Testis (tissue), 3 donors: ENCODE data around the gene ADGRB3. TPM values are rescaled to one million over a fixed set of nuclear protein-coding genes. Genes with fewer than 3 reads are reported as not detected.

Experiments
- DNase-seq: peaks from one replicate; pipeline ENCODE4 v3.0.0-alpha.2; 2019
- H3K27ac ChIP-seq, 2 donors: fragments of 200-600 bp; sonication (generic); one replicate each; pipeline ENCODE4 v1.5.1; 2019
- H3K27me3 ChIP-seq: fragments of 200-600 bp; sonication (generic); one replicate; pipeline ENCODE4 v1.5.1; 2019
- H3K36me3 ChIP-seq: fragments of 200-600 bp; sonication (generic); one replicate; pipeline ENCODE4 v1.5.1; 2017; ENCODE audit warnings: low read depth; ENCODE audit errors: missing control alignments
- H3K4me1 ChIP-seq: fragments of 200-600 bp; sonication (generic); one replicate; pipeline ENCODE4 v1.5.1; 2019
- H3K4me3 ChIP-seq, 2 donors: fragments of 200-600 bp; sonication (generic); one replicate each; pipeline ENCODE4 v1.5.1; 2017 to 2019
- H3K9me3 ChIP-seq: fragments of 200-600 bp; sonication (generic); one replicate; pipeline ENCODE4 v1.5.1; 2017
- POLR2A ChIP-seq: fragments of 450-650 bp; IDR thresholded peaks from one replicate; pipeline ENCODE4 v1.6.1; 2017; ENCODE audit warnings: antibody characterized with exemption, mild to moderate bottlenecking, moderate library complexity
- WGBS, 2 donors: methylation state at CpG; one replicate each; pipeline ENCODE4 v1.1.5; 2018; 5-methylcytosine and 5-hydroxymethylcytosine counted together
- intact Hi-C: fragments of 100-400 bp; cut with DNase I; formaldehyde crosslinking; loops from one replicate; pipeline ENCODE4 v1.15.1; 2023; ENCODE audit warnings: low total_unique reads
- polyA plus RNA-seq: library from polyadenylated mRNA; stranded (reverse); fragments of 350-450 nt; fragmentation: Illumina TruSeq; extraction: RNeasy Lipid Tissue Mini Kit (QIAGEN cat#74804); gene quantifications from one replicate; pipeline ENCODE4 v1.2.3, GENCODE V29; 2014; ENCODE audit warnings: low read depth, low replicate concordance; ENCODE audit not compliant: insufficient read depth
- total RNA-seq, 2 donors: library from RNA; depleted of rRNA; stranded (reverse); fragments of >200 nt; gene quantifications; one replicate each; pipeline ENCODE4 v1.2.3, GENCODE V29; 2016
- TF ChIP-seq, protein P1 (sequence below), 3 experiments: fragments of 450-650 bp in 2 of 3; fragments of 200-600 bp in 1 of 3; sonication (generic) in 1 of 3; IDR thresholded peaks; one replicate each; pipeline ENCODE4 v1.5.1; 2016 to 2019; ENCODE audit warnings: antibody characterized with exemption in 3 of 3, mild to moderate bottlenecking in 2 of 3, moderate library complexity in 1 of 3

Gene ADGRB3
- total and polyA plus RNA-seq, 3 donors from 2014 or later: 3.2 to 5.7 (median 4.3) TPM

- no peak for TF ChIP-seq POLR2A
- TF ChIP-seq, protein P1, sequence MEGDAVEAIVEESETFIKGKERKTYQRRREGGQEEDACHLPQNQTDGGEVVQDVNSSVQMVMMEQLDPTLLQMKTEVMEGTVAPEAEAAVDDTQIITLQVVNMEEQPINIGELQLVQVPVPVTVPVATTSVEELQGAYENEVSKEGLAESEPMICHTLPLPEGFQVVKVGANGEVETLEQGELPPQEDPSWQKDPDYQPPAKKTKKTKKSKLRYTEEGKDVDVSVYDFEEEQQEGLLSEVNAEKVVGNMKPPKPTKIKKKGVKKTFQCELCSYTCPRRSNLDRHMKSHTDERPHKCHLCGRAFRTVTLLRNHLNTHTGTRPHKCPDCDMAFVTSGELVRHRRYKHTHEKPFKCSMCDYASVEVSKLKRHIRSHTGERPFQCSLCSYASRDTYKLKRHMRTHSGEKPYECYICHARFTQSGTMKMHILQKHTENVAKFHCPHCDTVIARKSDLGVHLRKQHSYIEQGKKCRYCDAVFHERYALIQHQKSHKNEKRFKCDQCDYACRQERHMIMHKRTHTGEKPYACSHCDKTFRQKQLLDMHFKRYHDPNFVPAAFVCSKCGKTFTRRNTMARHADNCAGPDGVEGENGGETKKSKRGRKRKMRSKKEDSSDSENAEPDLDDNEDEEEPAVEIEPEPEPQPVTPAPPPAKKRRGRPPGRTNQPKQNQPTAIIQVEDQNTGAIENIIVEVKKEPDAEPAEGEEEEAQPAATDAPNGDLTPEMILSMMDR (IDR thresholded peaks at IDR 0.05): no peak
- DNase-seq: no peak
- Histone ChIP-seq H3K27me3 (no peaks in the 10 kb centered on the region), H3K36me3 (no peaks in the 10 kb centered on the region), H3K27ac (no peak overlapping the region), H3K4me3 (no peak overlapping the region), H3K4me1 (no peaks in the 10 kb centered on the region), H3K9me3 (no peaks in the 10 kb centered on the region)
- intact Hi-C loops: no loop called here
- WGBS, 2 donors: 74 to 89% methylated on average over 5 of the region's 5 CpGs
Observed at GRCh38 chr6:68730291-68731054, 95.4 kb downstream of the ADGRB3 start.

DNA sequence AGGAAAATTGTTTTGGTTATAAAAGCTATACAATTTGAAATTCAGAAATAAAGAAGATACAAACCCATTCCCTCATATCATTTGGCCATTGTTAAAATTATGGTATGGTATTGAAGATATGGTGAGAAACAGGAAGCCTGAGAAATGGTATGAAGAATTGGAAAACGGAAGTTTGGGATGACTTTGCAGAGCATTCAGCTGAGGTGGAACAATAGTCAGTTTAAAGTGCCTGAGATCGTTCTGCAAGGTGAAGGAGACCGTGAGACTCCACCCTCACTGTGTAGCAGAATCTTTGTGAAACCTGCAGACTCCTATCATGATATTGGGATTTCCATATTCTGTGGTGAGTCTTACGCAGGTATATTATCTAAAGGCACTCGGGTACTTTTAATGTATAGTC is 97.3 kb downstream of the ADGRB3 start:
- TF ChIP-seq, protein P1 (IDR thresholded peaks at IDR 0.05): no peak
- no peak for TF ChIP-seq POLR2A
- Histone ChIP-seq H3K4me1 (no peaks in the 10 kb centered on the region), H3K9me3 (no peaks in the 10 kb centered on the region), H3K27me3 (no peaks in the 10 kb centered on the region), H3K27ac (no peak overlapping the region), H3K4me3 (no peak overlapping the region), H3K36me3 (no peaks in the 10 kb centered on the region)
- DNase-seq: no peak
- WGBS, 2 donors: 82 to 89% methylated on average over 5 of the region's 5 CpGs
- intact Hi-C loops: no loop called here

DNA sequence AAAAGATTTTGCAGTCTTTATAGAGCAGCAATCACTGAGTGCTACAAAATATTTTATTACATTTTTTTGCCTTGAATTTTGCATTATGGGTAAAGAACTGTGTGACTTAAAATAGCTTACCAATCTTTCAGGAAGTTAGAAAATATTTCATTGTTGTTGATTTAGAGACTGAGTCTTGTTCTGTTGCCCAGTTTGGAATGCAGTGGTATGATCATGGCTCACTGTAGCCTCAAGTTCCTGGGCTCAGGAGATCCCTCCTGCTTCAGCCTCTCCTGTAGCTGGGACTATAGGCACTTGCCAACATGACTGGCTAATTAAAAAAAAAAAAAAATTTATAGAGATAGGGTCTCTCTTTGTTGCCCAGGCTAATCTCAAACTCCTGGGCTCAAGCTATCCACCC is 100.8 kb downstream of the ADGRB3 start:
- Histone ChIP-seq H3K27ac (no peak overlapping the region), H3K27me3 (no peaks in the 10 kb centered on the region), H3K4me1 (no peaks in the 10 kb centered on the region), H3K4me3 (no peak overlapping the region), H3K9me3 (no peaks in the 10 kb centered on the region), H3K36me3 (no peaks in the 10 kb centered on the region)
- intact Hi-C loops: no loop called here
- DNase-seq: no peak
- TF ChIP-seq, protein P1 (IDR thresholded peaks at IDR 0.05): no peak
- no peak for TF ChIP-seq POLR2A

GRCh38 chr6:68737061-68737460 is 102.0 kb downstream of the ADGRB3 start:
- intact Hi-C loops: no loop called here
- DNase-seq: no peak
- no peaks in the 10 kb centered on the region for H3K36me3 ChIP-seq
- no peak overlapping the region for H3K27ac ChIP-seq
- no peaks in the 10 kb centered on the region for H3K9me3 ChIP-seq
- TF ChIP-seq POLR2A: no peak
- TF ChIP-seq, protein P1 (IDR thresholded peaks at IDR 0.05): no peak
- H3K27me3 ChIP-seq: no peaks in the 10 kb centered on the region
- no peaks in the 10 kb centered on the region for H3K4me1 ChIP-seq
- no peak overlapping the region for H3K4me3 ChIP-seq

DNA sequence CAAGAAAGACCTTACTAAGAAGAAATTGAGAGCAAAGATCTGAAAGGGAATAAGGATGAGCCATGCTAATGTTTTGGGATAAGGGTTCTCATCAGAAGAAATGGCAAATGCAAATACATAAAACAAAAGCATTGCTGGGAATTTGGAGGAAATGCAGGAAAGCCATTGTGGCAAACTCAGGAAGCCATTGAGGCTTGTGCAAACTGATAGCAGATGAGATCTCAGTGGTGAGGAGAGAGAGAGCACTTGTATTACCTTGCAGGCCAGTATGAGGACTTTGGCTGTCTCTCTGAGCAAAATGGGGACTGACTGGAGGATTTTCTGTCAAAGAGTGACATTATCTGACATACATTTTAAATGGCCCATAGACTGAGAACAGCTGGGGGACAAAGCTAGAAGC is 103.0 kb downstream of the ADGRB3 start:
- Histone ChIP-seq H3K4me3 (no peak overlapping the region), H3K36me3 (no peaks in the 10 kb centered on the region), H3K4me1 (no peaks in the 10 kb centered on the region), H3K27ac (no peak overlapping the region), H3K27me3 (no peaks in the 10 kb centered on the region), H3K9me3 (no peaks in the 10 kb centered on the region)
- no peak for DNase-seq
- TF ChIP-seq, protein P1 (IDR thresholded peaks at IDR 0.05): no peak
- TF ChIP-seq POLR2A: no peak
- intact Hi-C loops: no loop called here
